WTC11 (cell line): Measurements from ENCODE around the gene SHPK. TPM values are rescaled to one million over a fixed set of nuclear protein-coding genes. Genes with fewer than 3 reads are reported as not detected.

ENCODE experiments used
- ATAC-seq: fragments of 200-7000 bp; cut with Tn5 transposase; 2 replicates; pipeline ENCODE4 v1.10.0; 2021; ENCODE audit warnings: mild to moderate bottlenecking, moderate library complexity
- CTCF ChIA-PET: fragments of 300-600 bp; sonication (Branson Sonifier 250); formaldehyde crosslinking; loops from one replicate; lab custom pipeline; 2021; ENCODE audit warnings: antibody characterized with exemption; lab: Charles Lee
- POLR2A ChIA-PET: fragments of 350-600 bp; sonication (Branson Sonifier 250); formaldehyde crosslinking; loops from one replicate; lab custom pipeline; 2021; ENCODE audit warnings: antibody characterized with exemption; lab: Charles Lee
- DNase-seq: peaks from one replicate; pipeline ENCODE4 v3.0.0; 2021; ENCODE audit warnings: low spot score
- H3K27ac Mint-ChIP-seq: 2 replicates; pipeline ENCODE4 v1.8.0; 2021; ENCODE audit warnings: mixed read lengths
- H3K27me3 Mint-ChIP-seq: 2 replicates; pipeline ENCODE4 v1.8.0; 2021; ENCODE audit warnings: low read depth, mild to moderate bottlenecking, moderate library complexity, mixed read lengths
- H3K36me3 Mint-ChIP-seq: 2 replicates; pipeline ENCODE4 v1.8.0; 2021; ENCODE audit warnings: mixed read lengths
- H3K4me1 Mint-ChIP-seq: 2 replicates; pipeline ENCODE4 v1.8.0; 2022; ENCODE audit warnings: mixed read lengths
- H3K4me3 Mint-ChIP-seq: 2 replicates; pipeline ENCODE4 v1.8.0; 2021; ENCODE audit warnings: mild to moderate bottlenecking, moderate library complexity, mixed read lengths
- H3K9me3 Mint-ChIP-seq: 2 replicates; pipeline ENCODE4 v1.8.0; 2021; ENCODE audit warnings: mixed read lengths
- ARID4B ChIP-seq: sonication (generic); formaldehyde crosslinking; IDR thresholded peaks from 2 replicates; pipeline ENCODE4 v1.8.0; 2023; ENCODE audit warnings: missing genetic modification reagents, mild to moderate bottlenecking, borderline replicate concordance
- ATF3 ChIP-seq: sonication (generic); formaldehyde crosslinking; conservative IDR thresholded peaks from 2 replicates; pipeline ENCODE4 v1.8.1; 2022; ENCODE audit warnings: mild to moderate bottlenecking, missing genetic modification reagents
- ATF6 ChIP-seq: sonication (generic); formaldehyde crosslinking; IDR thresholded peaks from 2 replicates; pipeline ENCODE4 v1.8.1; 2023; ENCODE audit warnings: mild to moderate bottlenecking, missing genetic modification reagents
- CREM ChIP-seq: sonication (generic); formaldehyde crosslinking; IDR thresholded peaks from 2 replicates; pipeline ENCODE4 v1.8.1; 2022; ENCODE audit warnings: mild to moderate bottlenecking, missing genetic modification reagents, moderate library complexity
- ELF4 ChIP-seq: sonication (generic); formaldehyde crosslinking; IDR thresholded peaks from 2 replicates; pipeline ENCODE4 v1.8.1; 2022; ENCODE audit warnings: low read depth, mild to moderate bottlenecking, moderate library complexity, missing genetic modification reagents
- ERG ChIP-seq: fragments of 250-450 bp; sonication (Bioruptor Pico); IDR thresholded peaks from 2 replicates; pipeline ENCODE4 v1.8.0; 2021; ENCODE audit warnings: mild to moderate bottlenecking
- GABPB1 ChIP-seq: sonication (generic); formaldehyde crosslinking; IDR thresholded peaks from 2 replicates; pipeline ENCODE4 v1.8.1; 2023; ENCODE audit warnings: mild to moderate bottlenecking, missing genetic modification reagents
- HMGA2 ChIP-seq: fragments of 250-450 bp; sonication (Bioruptor Pico); IDR thresholded peaks from 2 replicates; pipeline ENCODE4 v1.4.0; 2021; ENCODE audit warnings: mild to moderate bottlenecking, moderate library complexity
- HMGXB4 ChIP-seq: sonication (generic); formaldehyde crosslinking; IDR thresholded peaks from 2 replicates; pipeline ENCODE4 v1.8.1; 2023; ENCODE audit warnings: mild to moderate bottlenecking, moderate library complexity, missing genetic modification reagents
- MAX ChIP-seq: sonication (generic); formaldehyde crosslinking; IDR thresholded peaks from 2 replicates; pipeline ENCODE4 v1.8.0; 2022; ENCODE audit warnings: mild to moderate bottlenecking, missing genetic modification reagents
- NFYB ChIP-seq: sonication (generic); formaldehyde crosslinking; conservative IDR thresholded peaks from 2 replicates; pipeline ENCODE4 v1.8.0; 2022; ENCODE audit warnings: low read depth, missing genetic modification reagents
- NR2C2 ChIP-seq: sonication (generic); formaldehyde crosslinking; IDR thresholded peaks from 2 replicates; pipeline ENCODE4 v1.8.0; 2022; ENCODE audit warnings: mild to moderate bottlenecking, missing genetic modification reagents
- NR3C1 ChIP-seq: sonication (generic); formaldehyde crosslinking; conservative IDR thresholded peaks from 2 replicates; pipeline ENCODE4 v1.8.1; 2023; ENCODE audit warnings: low read depth, mild to moderate bottlenecking, missing genetic modification reagents
- SMAD3 ChIP-seq: sonication (generic); formaldehyde crosslinking; IDR thresholded peaks from 2 replicates; pipeline ENCODE4 v1.8.0; 2022; ENCODE audit warnings: missing genetic modification reagents, mild to moderate bottlenecking, borderline replicate concordance
- SP1 ChIP-seq: sonication (generic); formaldehyde crosslinking; conservative IDR thresholded peaks from 2 replicates; pipeline ENCODE4 v1.8.1; 2022; ENCODE audit warnings: missing genetic modification reagents
- ZBTB43 ChIP-seq: sonication (generic); formaldehyde crosslinking; IDR thresholded peaks from 2 replicates; pipeline ENCODE4 v1.8.1; 2023; ENCODE audit warnings: mild to moderate bottlenecking, missing genetic modification reagents
- ZNF138 ChIP-seq: sonication (generic); formaldehyde crosslinking; conservative IDR thresholded peaks from 2 replicates; pipeline ENCODE4 v1.8.1; 2022; ENCODE audit warnings: mild to moderate bottlenecking, moderate library complexity, missing genetic modification reagents
- ZNF219 ChIP-seq: sonication (generic); formaldehyde crosslinking; IDR thresholded peaks from 2 replicates; pipeline ENCODE4 v1.8.0; 2023; ENCODE audit warnings: missing genetic modification reagents, mild to moderate bottlenecking, borderline replicate concordance
- ZNF317 ChIP-seq: sonication (generic); formaldehyde crosslinking; IDR thresholded peaks from 2 replicates; pipeline ENCODE4 v1.8.1; 2023; ENCODE audit warnings: low read depth, mild to moderate bottlenecking, moderate library complexity, missing genetic modification reagents, borderline replicate concordance
- total RNA-seq: library from RNA; stranded (reverse); gene quantifications from 3 replicates; pipeline ENCODE4 v1.2.3, GENCODE V29; 2021

The SHPK gene
- total RNA-seq, 1 experiment from 2014 or later, result 29.2 TPM

GRCh38 chr17:3641014-3641413 is 5.0 kb upstream of the SHPK start (continued):
- TF ChIP-seq ELF4 (CRISPR knock-in tag) (no peak), SMAD3 (no peak), ZNF317 (CRISPR knock-in tag) (no peak)

- TF ChIP-seq NFYB (CRISPR knock-in tag) (no peak), ZNF138 (CRISPR knock-in tag) (no peak), ATF3 (CRISPR knock-in tag) (no peak), ATF6 (CRISPR knock-in tag) (no peak), NR2C2 (CRISPR knock-in tag) (no peak), CREM (no peak), ARID4B (CRISPR knock-in tag) (no peak), GABPB1 (no peak), NR3C1 (no peak), ERG (CRISPR knock-in tag) (no peak), HMGA2 (CRISPR knock-in tag) (no peak), ZNF219 (no peak)
- H3K27ac Mint-ChIP-seq, result peak overlapping the region; percentile 59
- no peaks in the 10 kb centered on the region for H3K27me3 Mint-ChIP-seq
- H3K9me3 Mint-ChIP-seq, result no peaks in the 10 kb centered on the region
- CTCF ChIA-PET, result no interaction called here
- H3K36me3 Mint-ChIP-seq, result peaks cover 3% of the 10 kb centered on the region; the same call in 1 of the 2 replicates
- no peak overlapping the region for H3K4me3 Mint-ChIP-seq
- H3K4me1 Mint-ChIP-seq, result peaks cover 25% of the 10 kb centered on the region
- POLR2A ChIA-PET, result no interaction called here
- DNase-seq (no peak), ATAC-seq (no peak)
Observed at GRCh38 chr17:3639981-3640596, 4.0 kb upstream of the SHPK start.

GRCh38 chr17:3636908-3637373 is 891 bp upstream of the SHPK start:
- Mint-ChIP-seq H3K27me3 (no peaks in the 10 kb centered on the region), H3K9me3 (no peaks in the 10 kb centered on the region), H3K4me3 (peak overlapping the region; percentile 97), H3K4me1 (peaks cover 30% of the 10 kb centered on the region), H3K36me3 (peaks cover 8% of the 10 kb centered on the region; the same call in 1 of the 2 replicates), H3K27ac (no peak overlapping the region)
- ChIA-PET CTCF (interaction anchor here (1.0 to 3.2 kb wide), 5 partner anchors 11 to 101 kb away, joined by 3 to 25 read pairs (median 20); no protein-coding TSS in a partner anchor), POLR2A (interaction anchor here (1.3 to 1.4 kb wide), 2 partner anchors 10 to 11 kb away, joined by 3 to 4 read pairs; no protein-coding TSS in a partner anchor)
- ATAC-seq, result no peak
- peak; percentile 17 for DNase-seq
- TF ChIP-seq HMGXB4 (CRISPR knock-in tag) (peak; percentile 52; the same call in 1 of the 2 replicates), MAX (CRISPR knock-in tag) (0 out of 2 replicates have a peak, but pooled peaks have one; percentile 51), SP1 (CRISPR knock-in tag) (no peak), ATF6 (CRISPR knock-in tag) (peak; percentile 19; the same call in 1 of the 2 replicates), GABPB1 (0 out of 2 replicates have a peak, but pooled peaks have one; percentile 6), ZBTB43 (0 out of 2 replicates have a peak, but pooled peaks have one; percentile 13)
